Esophagus (tissue), 2 donors: Measurements from ENCODE around the gene NFIA. TPM values are rescaled to one million over a fixed set of nuclear protein-coding genes. Genes with fewer than 3 reads are reported as not detected.

Source experiments
- H3K27ac ChIP-seq, 2 donors: one replicate each; pipeline ENCODE4 v1.5.1; 2013; ENCODE audit warnings: low read depth in 2 of 2, mild to moderate bottlenecking in 2 of 2, inconsistent platforms in 1 of 2, low read length in 1 of 2, moderate library complexity in 1 of 2
- H3K27me3 ChIP-seq, 2 donors: one replicate each; pipeline ENCODE4 v1.6.1; 2013; ENCODE audit warnings: low read length in 2 of 2, control low read depth in 1 of 2, mild to moderate bottlenecking in 1 of 2; ENCODE audit not compliant: insufficient read depth in 2 of 2, control insufficient read depth in 1 of 2
- H3K36me3 ChIP-seq, 2 donors: one replicate each; pipeline ENCODE4 v1.6.1; 2013; ENCODE audit warnings: low read length in 1 of 2; ENCODE audit not compliant: control insufficient read depth in 2 of 2, insufficient read depth in 2 of 2
- H3K4me1 ChIP-seq, 2 donors: one replicate each; pipeline ENCODE4 v1.6.1; 2013; ENCODE audit warnings: low read length in 1 of 2; ENCODE audit not compliant: control insufficient read depth in 2 of 2, insufficient read depth in 2 of 2
- H3K4me3 ChIP-seq, 2 donors: one replicate each; pipeline ENCODE4 v1.5.1; 2013; ENCODE audit warnings: low read length in 2 of 2, mild to moderate bottlenecking in 2 of 2, low read depth in 1 of 2, moderate library complexity in 1 of 2
- H3K9me3 ChIP-seq, 2 donors: one replicate each; pipeline ENCODE4 v1.6.1; 2013; ENCODE audit warnings: mild to moderate bottlenecking in 2 of 2, low read depth in 1 of 2, low read length in 1 of 2, moderate library complexity in 1 of 2; ENCODE audit not compliant: control insufficient read depth in 2 of 2, insufficient read depth in 1 of 2
- WGBS, 2 donors: extraction: QIAGEN DNeasy Blood & Tissue Kit; methylation state at CpG; one replicate each; pipeline ENCODE4 v1.1.7; 2013; 5-methylcytosine and 5-hydroxymethylcytosine counted together
- polyA plus RNA-seq, 2 donors: library from polyadenylated mRNA; stranded (reverse); fragments of 200-250 nt; gene quantifications; one replicate each; pipeline ENCODE4 v1.2.3, GENCODE V29; 2013
- donor health status: healthy with polysubstance abuse.
- donor health status: Bipolar disorder and iron deficiency.

NFIA gene
- polyA plus RNA-seq, 2 donors, result 9.0 to 11.0 TPM

GRCh38 chr1:61419657-61420056 is 337.3 kb downstream of the NFIA start:
- no peaks in the 10 kb centered on the region for H3K27me3 ChIP-seq
- 66 to 70% methylated on average over 5 of the region's 5 CpGs for WGBS, 2 donors
- H3K4me1 ChIP-seq, result no peaks in the 10 kb centered on the region
- H3K36me3 ChIP-seq, result no peaks in the 10 kb centered on the region
- no peaks in the 10 kb centered on the region for H3K9me3 ChIP-seq
- H3K27ac ChIP-seq, result no peak overlapping the region
- no peak overlapping the region for H3K4me3 ChIP-seq

GRCh38 chr1:61420243-61420642 is 337.9 kb downstream of the NFIA start:
- WGBS, 2 donors, result 73 to 76% methylated on average over 3 of the region's 3 CpGs
- H3K27ac ChIP-seq, result no peak overlapping the region
- no peaks in the 10 kb centered on the region for H3K27me3 ChIP-seq
- no peaks in the 10 kb centered on the region for H3K9me3 ChIP-seq
- no peak overlapping the region for H3K4me3 ChIP-seq
- H3K36me3 ChIP-seq, result no peaks in the 10 kb centered on the region
- H3K4me1 ChIP-seq, result no peaks in the 10 kb centered on the region

GRCh38 chr1:61420909-61421835 is 338.8 kb downstream of the NFIA start:
- Histone ChIP-seq H3K27ac (no peak overlapping the region), H3K9me3 (no peaks in the 10 kb centered on the region), H3K4me3 (no peak overlapping the region), H3K27me3 (no peaks in the 10 kb centered on the region), H3K4me1 (no peaks in the 10 kb centered on the region), H3K36me3 (peaks cover under 1 to 1% of the 10 kb centered on the region in 2 donors)
- 85 to 92% methylated on average over 14 of the region's 14 CpGs for WGBS, 2 donors

- Histone ChIP-seq H3K9me3 (no peaks in the 10 kb centered on the region), H3K4me3 (no peak overlapping the region), H3K36me3 (peaks cover 3% of the 10 kb centered on the region in 2 donors), H3K27ac (no peak overlapping the region), H3K4me1 (no peaks in the 10 kb centered on the region), H3K27me3 (no peaks in the 10 kb centered on the region)
These were observed 341.3 kb downstream of the NFIA start for GRCh38 chr1:61423643-61424042.

GRCh38 chr1:61424382-61424781 is 342.0 kb downstream of the NFIA start:
- Histone ChIP-seq H3K27me3 (no peaks in the 10 kb centered on the region), H3K4me3 (no peak overlapping the region), H3K9me3 (no peaks in the 10 kb centered on the region), H3K4me1 (no peaks in the 10 kb centered on the region), H3K27ac (peak overlapping the region in 1 of 2 donors; percentile 57), H3K36me3 (peaks cover 3% of the 10 kb centered on the region in 2 donors)
- WGBS, 2 donors, result 55 to 56% methylated on average over 3 of the region's 3 CpGs

GRCh38 chr1:61425040-61425439 is 342.7 kb downstream of the NFIA start:
- Histone ChIP-seq H3K27me3 (no peaks in the 10 kb centered on the region), H3K27ac (peak overlapping the region in 1 of 2 donors; percentile 49), H3K36me3 (peaks cover 3% of the 10 kb centered on the region in 2 donors), H3K4me3 (no peak overlapping the region), H3K9me3 (no peaks in the 10 kb centered on the region), H3K4me1 (no peaks in the 10 kb centered on the region)
- 80 to 83% methylated on average over 1 of the region's 1 CpG for WGBS, 2 donors

- Histone ChIP-seq H3K27ac (no peak overlapping the region), H3K27me3 (no peaks in the 10 kb centered on the region), H3K4me3 (no peak overlapping the region), H3K4me1 (no peaks in the 10 kb centered on the region), H3K36me3 (peaks cover 3% of the 10 kb centered on the region in 2 donors), H3K9me3 (no peaks in the 10 kb centered on the region)
- WGBS, 2 donors, result 76 to 82% methylated on average over 12 of the region's 12 CpGs
These were observed 343.9 kb downstream of the NFIA start for GRCh38 chr1:61426254-61426653.

- no peak overlapping the region for H3K4me3 ChIP-seq
- no peaks in the 10 kb centered on the region for H3K9me3 ChIP-seq
- peaks cover 3% of the 10 kb centered on the region in 2 donors for H3K36me3 ChIP-seq
- peaks cover 0 to 2% of the 10 kb centered on the region in 2 donors for H3K4me1 ChIP-seq
- H3K27me3 ChIP-seq, result no peaks in the 10 kb centered on the region
- H3K27ac ChIP-seq, result no peak overlapping the region
- 76 to 80% methylated on average over 2 of the region's 2 CpGs for WGBS, 2 donors
These were observed 344.5 kb downstream of the NFIA start for GRCh38 chr1:61426885-61427284.

- Histone ChIP-seq H3K27me3 (no peaks in the 10 kb centered on the region), H3K4me1 (peaks cover 0 to 2% of the 10 kb centered on the region in 2 donors), H3K36me3 (peaks cover 3% of the 10 kb centered on the region in 2 donors), H3K4me3 (no peak overlapping the region), H3K27ac (no peak overlapping the region), H3K9me3 (no peaks in the 10 kb centered on the region)
- WGBS, 2 donors, result 71 to 87% methylated on average over 2 of the region's 2 CpGs
These were observed 345.1 kb downstream of the NFIA start for GRCh38 chr1:61427510-61427909.

- H3K27ac ChIP-seq, result no peak overlapping the region
- 82 to 83% methylated on average over 2 of the region's 2 CpGs for WGBS, 2 donors
- peaks cover 0 to 2% of the 10 kb centered on the region in 2 donors for H3K4me1 ChIP-seq
- H3K9me3 ChIP-seq, result no peaks in the 10 kb centered on the region
- H3K36me3 ChIP-seq, result peaks cover 3% of the 10 kb centered on the region in 2 donors
- H3K27me3 ChIP-seq, result no peaks in the 10 kb centered on the region
- H3K4me3 ChIP-seq, result no peak overlapping the region
These were observed 345.8 kb downstream of the NFIA start for GRCh38 chr1:61428146-61428545.
